ENCODE data around the gene MFRP. TPM values are rescaled to one million over a fixed set of nuclear protein-coding genes. Genes with fewer than 3 reads are reported as not detected.
A peak's percentile ranks its signal among the peaks of the same experiment; 100 is the strongest.

Gene MFRP
- total RNA-seq, 1 experiment from 2014 or later, result not detected

DNA sequence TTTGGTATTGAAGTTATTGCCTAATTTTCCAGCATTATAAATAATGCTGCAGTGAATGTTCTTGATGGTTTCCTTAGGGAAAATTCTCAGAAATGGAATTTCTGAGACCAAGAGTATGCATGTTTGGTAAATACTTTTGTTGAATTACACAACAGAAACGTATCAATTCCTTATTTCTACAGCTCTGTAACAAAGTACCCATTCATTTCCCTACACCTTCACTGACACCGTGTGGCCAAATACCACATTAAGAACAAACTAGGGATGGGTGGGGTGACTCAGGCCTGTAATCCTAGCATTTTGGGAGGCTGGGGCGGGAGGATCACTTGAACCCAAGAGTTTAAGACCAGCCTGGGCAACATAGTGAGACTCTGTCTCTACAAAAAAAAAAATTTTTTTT lies 51.3 kb downstream of the MFRP start:
- DNase-seq (ENCODE audit: low read depth), result peak; percentile 30

DNA sequence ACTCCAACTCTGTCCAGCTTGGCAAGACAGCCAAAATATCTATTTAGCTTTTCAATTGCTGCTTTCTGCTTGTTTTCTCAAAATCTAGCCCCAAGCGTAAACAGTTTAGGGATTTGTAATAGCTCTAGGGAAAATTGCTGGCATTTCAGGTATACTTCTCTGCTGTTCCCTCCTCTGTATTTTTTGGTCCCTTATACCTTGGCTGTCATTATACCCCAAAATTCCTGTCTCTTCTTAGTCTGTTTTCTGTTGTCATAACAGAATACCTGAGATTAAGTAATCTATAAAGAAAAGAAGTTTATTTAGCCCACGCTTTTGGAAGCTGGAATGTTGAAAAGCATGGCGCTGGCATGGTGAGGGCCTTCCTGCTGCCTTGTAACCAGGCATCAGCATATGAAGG lies 53.0 kb downstream of the MFRP start:
- no peak for DNase-seq (ENCODE audit: low read depth)

DNA sequence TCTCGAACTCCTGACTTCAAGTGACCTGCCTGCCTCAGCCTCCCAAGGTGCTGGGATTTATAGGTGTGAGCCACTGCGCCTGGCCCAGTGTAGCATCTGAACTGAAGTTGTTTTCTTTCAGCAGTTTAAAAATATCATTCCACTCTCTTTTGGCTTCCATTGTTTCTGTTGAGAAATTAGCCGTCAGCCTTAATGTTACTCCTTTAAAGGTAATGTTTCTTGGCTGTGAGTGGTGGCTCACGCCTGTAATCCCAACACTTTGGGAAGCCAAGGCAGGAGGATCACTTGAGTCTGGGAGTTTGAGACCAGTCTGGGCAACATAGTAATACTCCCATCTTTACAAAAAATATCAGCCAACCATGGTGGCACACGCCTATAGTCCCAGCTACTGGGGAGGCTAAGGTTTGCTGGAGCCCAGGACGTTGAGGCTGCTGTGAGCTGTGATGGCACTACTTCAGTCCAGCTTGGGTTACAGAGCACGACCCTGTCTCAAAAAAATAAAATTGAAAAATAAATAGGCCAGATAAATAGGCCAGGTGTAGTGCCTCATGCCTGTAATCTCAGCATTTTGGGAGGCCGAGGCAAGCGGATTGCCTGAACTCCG lies 55.5 kb downstream of the MFRP start:
- no peak for DNase-seq (ENCODE audit: low read depth)

Other genes with a start within 250 kb of the MFRP start
- 42.1 and 50.9 TPM in 2 replicates for gene DPAGT1, start 244.9 kb downstream of the MFRP start, total RNA-seq (2014; rRNA removed; shearing (Covaris generic))
- gene C2CD2L, start 239.4 kb downstream of the MFRP start, total RNA-seq (2014; rRNA removed; shearing (Covaris generic)), result 7.1 and 10.3 TPM in 2 replicates
- 10.8 and 20.1 TPM in 2 replicates for gene HINFP, start 225.1 kb downstream of the MFRP start, total RNA-seq (2014; rRNA removed; shearing (Covaris generic))
- gene ABCG4, start 197.7 kb downstream of the MFRP start, total RNA-seq (2014; rRNA removed; shearing (Covaris generic)), result 0.49 TPM in 1 of 2 replicates, not detected in the other
- gene NLRX1, start 178.0 kb downstream of the MFRP start, total RNA-seq (2014; rRNA removed; shearing (Covaris generic)), result 15.9 and 16.8 TPM in 2 replicates
- not detected in 2 replicates for gene NHERF4, start 161.2 kb downstream of the MFRP start, total RNA-seq (2014; rRNA removed; shearing (Covaris generic))
- 9.0 and 18.8 TPM in 2 replicates for gene CBL, start 140.4 kb downstream of the MFRP start, total RNA-seq (2014; rRNA removed; shearing (Covaris generic))
- gene MCAM, start 29.6 kb downstream of the MFRP start, total RNA-seq (2014; rRNA removed; shearing (Covaris generic)), result 353 and 496 TPM in 2 replicates
- 9.5 and 16.1 TPM in 2 replicates for gene RNF26, start 12.2 kb downstream of the MFRP start, total RNA-seq (2014; rRNA removed; shearing (Covaris generic))
- gene C1QTNF5, start 5.8 kb downstream of the MFRP start, total RNA-seq (2014; rRNA removed; shearing (Covaris generic)), result 5.9 and 7.7 TPM in 2 replicates
- gene USP2, start 35.0 kb upstream of the MFRP start, total RNA-seq (2014; rRNA removed; shearing (Covaris generic)), result 0.67 and 0.81 TPM in 2 replicates
- gene THY1, start 76.5 kb upstream of the MFRP start, total RNA-seq (2014; rRNA removed; shearing (Covaris generic)), result 1,171 and 1,190 TPM in 2 replicates